Lower leg skin (tissue), 3 donors: Measurements from ENCODE around the gene UGT1A5.

Experiments
- CTCF ChIP-seq, 3 donors: fragments of 450-650 bp; IDR thresholded peaks; one replicate each; pipeline ENCODE4 v1.5.1; 2016; ENCODE audit warnings: antibody characterized with exemption in 3 of 3, mild to moderate bottlenecking in 3 of 3, moderate library complexity in 2 of 3
- POLR2A ChIP-seq, 2 donors: fragments of 450-650 bp; IDR thresholded peaks; one replicate each; pipeline ENCODE4 v1.6.1; 2016 to 2017; ENCODE audit warnings: antibody characterized with exemption in 2 of 2, mild to moderate bottlenecking in 1 of 2, moderate library complexity in 1 of 2

- TF ChIP-seq CTCF (IDR thresholded peaks at IDR 0.05) (no peak), POLR2A (IDR thresholded peaks at IDR 0.05) (no peak)
Measured at GRCh38 chr2:233818639-233819621, 106.2 kb downstream of the UGT1A5 start.
